H9 (cell line): ENCODE results near the gene TET2. TPM values are rescaled to one million over a fixed set of nuclear protein-coding genes. Genes with fewer than 3 reads are reported as not detected.

Experiments used
- DNase-seq: peaks from one replicate; pipeline ENCODE4 v3.0.0-alpha.2; 2017
- H2AFZ ChIP-seq: one replicate; pipeline ENCODE4 v1.6.1; 2013; ENCODE audit warnings: mild to moderate bottlenecking, low read length, control low read depth, moderate library complexity
- H2AK5ac ChIP-seq: 2 replicates; pipeline ENCODE4 v1.6.1; 2013; ENCODE audit warnings: low read length, control low read depth, mixed read lengths; ENCODE audit not compliant: insufficient read length
- H2BK120ac ChIP-seq: one replicate; pipeline ENCODE4 v1.6.1; 2013; ENCODE audit warnings: low read depth, mild to moderate bottlenecking, low read length, control low read depth, inconsistent platforms; ENCODE audit not compliant: poor library complexity, severe bottlenecking
- H2BK12ac ChIP-seq: 2 replicates; pipeline ENCODE4 v1.6.1; 2013; ENCODE audit warnings: low read length, control low read depth, mixed read lengths, low read depth; ENCODE audit not compliant: insufficient read length
- H2BK15ac ChIP-seq: 2 replicates; pipeline ENCODE4 v1.6.1; 2013; ENCODE audit warnings: low read depth, low read length, control low read depth
- H2BK20ac ChIP-seq: one replicate; pipeline ENCODE4 v1.6.1; 2013; ENCODE audit warnings: low read depth, mild to moderate bottlenecking, low read length, control low read depth, inconsistent platforms; ENCODE audit not compliant: poor library complexity, severe bottlenecking
- H2BK5ac ChIP-seq: 2 replicates; pipeline ENCODE4 v1.6.1; 2013; ENCODE audit warnings: low read length, control low read depth, mixed read lengths; ENCODE audit not compliant: insufficient read length
- H3K14ac ChIP-seq: 2 replicates; pipeline ENCODE4 v1.6.1; 2013; ENCODE audit warnings: low read length, control low read depth; ENCODE audit not compliant: insufficient read depth
- H3K18ac ChIP-seq: 2 replicates; pipeline ENCODE4 v1.6.1; 2013; ENCODE audit warnings: low read depth, mild to moderate bottlenecking, mixed read lengths, low read length, control low read depth; ENCODE audit not compliant: insufficient read length
- H3K23ac ChIP-seq: 2 replicates; pipeline ENCODE4 v1.6.1; 2013; ENCODE audit warnings: low read length, control low read depth, mixed read lengths, low read depth; ENCODE audit not compliant: insufficient read length
- H3K23me2 ChIP-seq: 2 replicates; pipeline ENCODE4 v1.6.1; 2013; ENCODE audit warnings: low read depth, mild to moderate bottlenecking, mixed read lengths, low read length, control low read depth; ENCODE audit not compliant: insufficient read length, poor library complexity, severe bottlenecking
- H3K27ac ChIP-seq: 2 replicates; pipeline ENCODE4 v1.5.1; 2013; ENCODE audit warnings: low read length, control low read depth, mixed read lengths, low read depth; ENCODE audit not compliant: insufficient read length
- H3K27me3 ChIP-seq: 2 replicates; pipeline ENCODE4 v1.6.1; 2013; ENCODE audit warnings: low read length, control low read depth, inconsistent platforms; ENCODE audit not compliant: insufficient read depth
- H3K4ac ChIP-seq: 2 replicates; pipeline ENCODE4 v1.6.1; 2013; ENCODE audit warnings: low read depth, mild to moderate bottlenecking, control low read depth, inconsistent platforms, low read length, moderate library complexity
- H3K4me1 ChIP-seq: 2 replicates; pipeline ENCODE4 v1.6.1; 2013; ENCODE audit warnings: low read length, control low read depth, inconsistent platforms; ENCODE audit not compliant: insufficient read depth
- H3K4me2 ChIP-seq: 2 replicates; pipeline ENCODE4 v1.6.1; 2013; ENCODE audit warnings: low read length, control low read depth, mixed read lengths; ENCODE audit not compliant: insufficient read length, insufficient read depth
- H3K56ac ChIP-seq: 2 replicates; pipeline ENCODE4 v1.6.1; 2013; ENCODE audit warnings: low read depth, mild to moderate bottlenecking, mixed read lengths, low read length, control low read depth; ENCODE audit not compliant: insufficient read length
- H3K79me1 ChIP-seq: 2 replicates; pipeline ENCODE4 v1.6.1; 2013; ENCODE audit warnings: low read depth, mild to moderate bottlenecking, moderate library complexity, low read length, control low read depth, inconsistent platforms; ENCODE audit not compliant: insufficient read depth, poor library complexity, severe bottlenecking
- H3K79me2 ChIP-seq: 2 replicates; pipeline ENCODE4 v1.6.1; 2013; ENCODE audit warnings: low read length, control low read depth, inconsistent platforms; ENCODE audit not compliant: insufficient read depth
- H3K9ac ChIP-seq: 2 replicates; pipeline ENCODE4 v1.6.1; 2013; ENCODE audit warnings: low read length, control low read depth, mixed read lengths; ENCODE audit not compliant: insufficient read length; ENCODE audit errors: extremely low read depth
- H3K9me3 ChIP-seq: one replicate; pipeline ENCODE4 v1.6.1; 2013; ENCODE audit warnings: low read depth, low read length, inconsistent platforms; ENCODE audit not compliant: control insufficient read depth
- H3T11ph ChIP-seq: one replicate; pipeline ENCODE4 v1.6.1; 2013; ENCODE audit warnings: mild to moderate bottlenecking, low read length, control low read depth, inconsistent platforms
- H4K20me1 ChIP-seq: one replicate; pipeline ENCODE4 v1.6.1; 2013; ENCODE audit not compliant: control insufficient read depth, insufficient read length, insufficient read depth
- H4K5ac ChIP-seq: 2 replicates; pipeline ENCODE4 v1.6.1; 2013; ENCODE audit warnings: low read depth, mild to moderate bottlenecking, mixed read lengths, low read length, control low read depth; ENCODE audit not compliant: insufficient read length
- H4K8ac ChIP-seq: replicated peaks from 2 replicates; pipeline ENCODE4 v1.6.1; 2013; ENCODE audit warnings: low read length, control low read depth, mixed read lengths, low read depth; ENCODE audit not compliant: insufficient read length
- H4K91ac ChIP-seq: 2 replicates; pipeline ENCODE4 v1.6.1; 2013; ENCODE audit warnings: low read depth, mild to moderate bottlenecking, moderate library complexity, mixed read lengths, low read length, control low read depth; ENCODE audit not compliant: insufficient read length
- H3K27ac Mint-ChIP-seq, 3 experiments: 2 replicates in 2 of 3; 3 replicates in 1 of 3; pipeline ENCODE4 v1.8.0; 2020 to 2021; ENCODE audit warnings: mixed read lengths in 3 of 3, mild to moderate bottlenecking in 1 of 3, moderate library complexity in 1 of 3
- H3K27me3 Mint-ChIP-seq: 2 replicates; pipeline ENCODE4 v1.8.0; 2021; ENCODE audit warnings: low read depth, mild to moderate bottlenecking, moderate library complexity, mixed read lengths
- H3K36me3 Mint-ChIP-seq, 3 experiments: 2 replicates in 2 of 3; 3 replicates in 1 of 3; pipeline ENCODE4 v1.8.0; 2020 to 2021; ENCODE audit warnings: low read depth in 3 of 3, mixed read lengths in 3 of 3; ENCODE audit not compliant: insufficient read depth in 1 of 3
- H3K4me1 Mint-ChIP-seq, 2 experiments: 2 replicates each; pipeline ENCODE4 v1.8.0; 2020; ENCODE audit warnings: mixed read lengths in 2 of 2
- H3K4me3 Mint-ChIP-seq, 2 experiments: 2 replicates in 1 of 2; 3 replicates in 1 of 2; pipeline ENCODE4 v1.8.0; 2020 to 2021; ENCODE audit warnings: mild to moderate bottlenecking in 2 of 2, mixed read lengths in 2 of 2, moderate library complexity in 1 of 2
- H3K9me3 Mint-ChIP-seq, 2 experiments: 2 replicates in 1 of 2; 3 replicates in 1 of 2; pipeline ENCODE4 v1.8.0; 2020; ENCODE audit warnings: mild to moderate bottlenecking in 2 of 2, mixed read lengths in 2 of 2, moderate library complexity in 1 of 2
- CTCF ChIP-seq: fragments of 200-600 bp; sonication (generic); conservative IDR thresholded peaks from 3 replicates; pipeline ENCODE4 v1.8.0; 2021; ENCODE audit warnings: antibody characterized with exemption, mild to moderate bottlenecking
- WGBS: extraction: QIAGEN DNeasy Blood & Tissue Kit; methylation state at CpG from one replicate; pipeline ENCODE4 v1.1.7; 2013; ENCODE audit warnings: missing lambda C conversion rate, low lambda C conversion rate, mixed read lengths; ENCODE audit not compliant: insufficient read length; ENCODE audit errors: extremely low coverage; 5-methylcytosine and 5-hydroxymethylcytosine counted together
- total RNA-seq: library from RNA; stranded (reverse); gene quantifications from 2 replicates; pipeline ENCODE4 v1.2.1, GENCODE V29; 2021

TET2 gene
- total RNA-seq, 1 experiment from 2014 or later: 3.1 TPM

DNA sequence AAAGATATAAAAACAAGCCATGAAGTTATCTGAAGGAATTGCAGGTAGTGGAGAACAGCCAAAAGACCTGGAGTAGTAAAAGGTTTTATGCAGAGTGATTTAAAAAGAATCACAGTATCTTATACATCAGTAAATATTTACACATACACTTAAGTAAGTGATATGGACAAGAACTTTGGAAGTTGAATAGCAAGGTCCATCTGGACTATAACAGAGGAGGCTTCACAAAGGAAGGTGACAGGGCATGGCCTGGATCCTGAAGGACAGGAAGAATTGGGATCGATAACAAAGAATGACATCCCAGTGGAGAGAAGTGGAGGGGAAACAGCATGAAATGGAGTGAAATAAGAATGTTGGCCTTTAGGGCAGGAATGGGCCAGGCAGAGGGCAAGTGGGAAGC is 46.2 kb downstream of the TET2 start:
- no peaks in the 10 kb centered on the region for H3K4me1 ChIP-seq
- H3K9ac ChIP-seq: no peak overlapping the region
- H3K56ac ChIP-seq: no peak overlapping the region
- no peak overlapping the region for H2BK20ac ChIP-seq
- no peak overlapping the region for H2BK5ac ChIP-seq
- no peaks in the 10 kb centered on the region for H3K79me2 ChIP-seq
- H3T11ph ChIP-seq: no peak overlapping the region
- no peak overlapping the region for H2AK5ac ChIP-seq
- WGBS: no CpG with 5 or more reads among the region's 1 CpG
- H4K91ac ChIP-seq: no peak overlapping the region
- no peaks in the 10 kb centered on the region for H3K27me3 ChIP-seq
- no peak overlapping the region for H4K5ac ChIP-seq
- no peak overlapping the region for H3K4ac ChIP-seq
- H3K79me1 ChIP-seq: no peaks in the 10 kb centered on the region
- H2BK15ac ChIP-seq: no peak overlapping the region
- H3K14ac ChIP-seq: no peak overlapping the region
- peaks cover 5 to 6% of the 10 kb centered on the region in 2 experiments for H3K4me1 Mint-ChIP-seq
- no peak overlapping the region for H4K8ac ChIP-seq
- no peak overlapping the region for H3K27ac ChIP-seq
- no peak overlapping the region for H2BK12ac ChIP-seq
- no peak overlapping the region for H2AFZ ChIP-seq
- no peak overlapping the region for H3K27ac Mint-ChIP-seq
- H2BK120ac ChIP-seq: no peak overlapping the region
- H3K18ac ChIP-seq: no peak overlapping the region
- no peak overlapping the region for H3K23ac ChIP-seq
- no peaks in the 10 kb centered on the region for H3K27me3 Mint-ChIP-seq
- H3K4me2 ChIP-seq: no peak overlapping the region
- H3K36me3 Mint-ChIP-seq: no peaks in the 10 kb centered on the region
- no peaks in the 10 kb centered on the region for H4K20me1 ChIP-seq
- no peak overlapping the region for H3K4me3 Mint-ChIP-seq
- H3K9me3 Mint-ChIP-seq: no peaks in the 10 kb centered on the region
- TF ChIP-seq CTCF: no peak
- H3K23me2 ChIP-seq: no peaks in the 10 kb centered on the region
- no peak for DNase-seq
- H3K9me3 ChIP-seq: no peaks in the 10 kb centered on the region
